Nephron (organoid): ENCODE data around the gene TBC1D30.
"Not testable (repeated sequence)": the region's sequence is repeated elsewhere in the genome, so short reads cannot be mapped to it uniquely, and the experiment has no call there.

Experiments used
- H3K27ac Mint-ChIP-seq, 3 experiments: 2 replicates each; pipeline ENCODE4 v1.8.0; 2020; ENCODE audit warnings: mixed read lengths in 3 of 3, mild to moderate bottlenecking in 2 of 3, moderate library complexity in 1 of 3
- H3K27me3 Mint-ChIP-seq: 2 replicates; pipeline ENCODE4 v1.8.0; 2021; ENCODE audit warnings: low read depth, mild to moderate bottlenecking, moderate library complexity, mixed read lengths
- H3K36me3 Mint-ChIP-seq: 2 replicates; pipeline ENCODE4 v1.8.0; 2020; ENCODE audit warnings: low read depth, mixed read lengths
- H3K4me1 Mint-ChIP-seq: 2 replicates; pipeline ENCODE4 v1.8.0; 2020; ENCODE audit warnings: mixed read lengths
- H3K4me3 Mint-ChIP-seq, 3 experiments: 2 replicates each; pipeline ENCODE4 v1.8.0; 2020; ENCODE audit warnings: mild to moderate bottlenecking in 3 of 3, mixed read lengths in 3 of 3, moderate library complexity in 2 of 3
- H3K9me3 Mint-ChIP-seq: 2 replicates; pipeline ENCODE4 v1.8.0; 2020; ENCODE audit warnings: mixed read lengths
- CTCF ChIP-seq, 3 experiments: fragments of 200-600 bp; sonication (generic); IDR thresholded peaks; one replicate each; pipeline ENCODE4 v1.5.0; 2021; ENCODE audit warnings: antibody characterized with exemption in 3 of 3; ENCODE audit not compliant: unreplicated experiment in 3 of 3

Gene TBC1D30

GRCh38 chr12:64800640-64801039 lies 23.8 kb upstream of the TBC1D30 start:
- Mint-ChIP-seq H3K4me1 (no peaks in the 10 kb centered on the region), H3K9me3 (no peaks in the 10 kb centered on the region), H3K27ac (no peak overlapping the region), H3K27me3 (peaks cover 13% of the 10 kb centered on the region), H3K36me3 (no peaks in the 10 kb centered on the region), H3K4me3 (no peak overlapping the region)
- no peak for TF ChIP-seq CTCF (IDR thresholded peaks at IDR 0.05; ENCODE audit: unreplicated experiment in 3 of 3)

GRCh38 chr12:64801381-64801780 lies 23.1 kb upstream of the TBC1D30 start:
- H3K4me1 Mint-ChIP-seq = no peaks in the 10 kb centered on the region
- peaks cover 13% of the 10 kb centered on the region for H3K27me3 Mint-ChIP-seq
- no peak overlapping the region for H3K4me3 Mint-ChIP-seq
- H3K9me3 Mint-ChIP-seq = no peaks in the 10 kb centered on the region
- no peak for TF ChIP-seq CTCF (IDR thresholded peaks at IDR 0.05; ENCODE audit: unreplicated experiment in 3 of 3)
- no peaks in the 10 kb centered on the region for H3K36me3 Mint-ChIP-seq
- no peak overlapping the region for H3K27ac Mint-ChIP-seq

GRCh38 chr12:64802180-64802775 lies 22.2 kb upstream of the TBC1D30 start:
- not testable (repeated sequence) for H3K4me1 Mint-ChIP-seq, H3K9me3 Mint-ChIP-seq, H3K36me3 Mint-ChIP-seq, H3K4me3 Mint-ChIP-seq, H3K27ac Mint-ChIP-seq
- peak; percentile 75 to 77 (median 76) for TF ChIP-seq CTCF (IDR thresholded peaks at IDR 0.05; ENCODE audit: unreplicated experiment in 3 of 3)
- H3K27me3 Mint-ChIP-seq = peaks cover 13% of the 10 kb centered on the region

- H3K4me3 Mint-ChIP-seq = no peak overlapping the region
- peaks cover 10% of the 10 kb centered on the region for H3K27me3 Mint-ChIP-seq
- no peak overlapping the region for H3K27ac Mint-ChIP-seq
- no peaks in the 10 kb centered on the region for H3K9me3 Mint-ChIP-seq
- no peaks in the 10 kb centered on the region for H3K4me1 Mint-ChIP-seq
- H3K36me3 Mint-ChIP-seq = no peaks in the 10 kb centered on the region
- no peak for TF ChIP-seq CTCF (IDR thresholded peaks at IDR 0.05; ENCODE audit: unreplicated experiment in 3 of 3)
Measured at GRCh38 chr12:64806173-64806572, 18.3 kb upstream of the TBC1D30 start.

GRCh38 chr12:64806593-64807460 lies 17.6 kb upstream of the TBC1D30 start:
- H3K36me3 Mint-ChIP-seq = no peaks in the 10 kb centered on the region
- H3K9me3 Mint-ChIP-seq = no peaks in the 10 kb centered on the region
- H3K4me3 Mint-ChIP-seq = no peak overlapping the region
- peaks cover 10% of the 10 kb centered on the region for H3K27me3 Mint-ChIP-seq
- H3K27ac Mint-ChIP-seq = no peak overlapping the region
- no peaks in the 10 kb centered on the region for H3K4me1 Mint-ChIP-seq
- no peak for TF ChIP-seq CTCF (IDR thresholded peaks at IDR 0.05; ENCODE audit: unreplicated experiment in 3 of 3)
